ENCODE results near the gene FILIP1L. TPM values are rescaled to one million over a fixed set of nuclear protein-coding genes. Genes with fewer than 3 reads are reported as not detected.

FILIP1L gene
- total and polyA plus RNA-seq, 2 of the 13 experiments (the other 11 are each of a cell fraction or from before 2014, with no cell fraction given): 8.1 to 187 TPM

DNA sequence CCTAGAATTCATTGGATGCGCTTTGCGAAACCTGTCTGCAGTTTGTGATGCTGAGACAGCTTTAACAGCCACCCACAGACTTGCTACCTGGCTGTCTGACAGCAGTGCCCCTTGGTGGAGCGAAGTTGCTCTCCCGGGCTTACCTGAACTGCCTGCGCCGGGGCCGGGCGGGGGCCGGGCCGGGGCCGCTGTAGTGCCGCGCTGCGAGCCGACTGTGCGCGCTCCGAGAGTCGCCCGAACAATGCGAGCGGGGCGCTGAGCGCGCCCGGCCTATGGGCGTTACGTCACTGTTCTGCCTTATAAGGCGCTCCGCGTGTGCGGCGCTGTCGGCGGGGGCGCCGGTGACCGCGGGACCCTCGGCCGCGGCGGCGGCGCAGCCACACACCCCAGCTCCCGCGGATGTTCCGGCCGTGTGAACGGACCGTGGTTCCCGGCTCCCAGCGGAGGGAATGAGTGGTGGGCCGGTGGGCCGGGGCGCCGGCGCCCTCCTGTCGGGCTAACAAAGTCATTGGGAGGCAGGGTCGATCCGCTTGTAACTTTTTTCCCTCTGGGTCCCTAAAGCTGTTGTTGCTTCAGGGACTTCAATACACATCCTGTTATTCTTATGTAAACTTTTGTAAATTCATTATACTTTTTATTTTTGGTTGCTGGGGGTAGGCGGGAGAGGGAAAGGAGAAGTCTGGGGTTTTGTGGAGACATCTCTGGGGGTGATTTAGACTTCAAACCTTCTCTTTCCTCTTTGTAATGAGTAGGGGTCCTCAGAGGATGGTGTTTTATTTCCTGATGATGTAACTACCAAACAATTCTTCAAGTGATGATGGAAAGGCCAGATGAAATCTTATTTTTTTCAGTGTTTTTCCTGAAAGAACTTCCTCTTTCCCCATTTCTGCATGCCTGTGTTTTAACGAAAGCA, 238.1 kb downstream of the FILIP1L start (continued):
- TF ChIP-seq, protein P1, sequence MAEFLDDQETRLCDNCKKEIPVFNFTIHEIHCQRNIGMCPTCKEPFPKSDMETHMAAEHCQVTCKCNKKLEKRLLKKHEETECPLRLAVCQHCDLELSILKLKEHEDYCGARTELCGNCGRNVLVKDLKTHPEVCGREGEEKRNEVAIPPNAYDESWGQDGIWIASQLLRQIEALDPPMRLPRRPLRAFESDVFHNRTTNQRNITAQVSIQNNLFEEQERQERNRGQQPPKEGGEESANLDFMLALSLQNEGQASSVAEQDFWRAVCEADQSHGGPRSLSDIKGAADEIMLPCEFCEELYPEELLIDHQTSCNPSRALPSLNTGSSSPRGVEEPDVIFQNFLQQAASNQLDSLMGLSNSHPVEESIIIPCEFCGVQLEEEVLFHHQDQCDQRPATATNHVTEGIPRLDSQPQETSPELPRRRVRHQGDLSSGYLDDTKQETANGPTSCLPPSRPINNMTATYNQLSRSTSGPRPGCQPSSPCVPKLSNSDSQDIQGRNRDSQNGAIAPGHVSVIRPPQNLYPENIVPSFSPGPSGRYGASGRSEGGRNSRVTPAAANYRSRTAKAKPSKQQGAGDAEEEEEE (CRISPR knock-in tag; IDR thresholded peaks at IDR 0.05; ENCODE audit: borderline replicate concordance): no peak
- TF ChIP-seq KLF11 (CRISPR knock-in tag; IDR thresholded peaks at IDR 0.05) (peak; percentile 34; the same call in 1 of the 2 replicates), ZNF230 (CRISPR knock-in tag; IDR thresholded peaks at IDR 0.05) (0 out of 2 replicates have a peak, but pooled peaks have one; percentile 62), HOXA7 (CRISPR knock-in tag; IDR thresholded peaks at IDR 0.05) (no peak), ZNF569 (CRISPR knock-in tag; IDR thresholded peaks at IDR 0.05; ENCODE audit: borderline replicate concordance) (0 out of 2 replicates have a peak, but pooled peaks have one; percentile 73), ZMYM2 (CRISPR knock-in tag; IDR thresholded peaks at IDR 0.05) (no peak), CREM (IDR thresholded peaks at IDR 0.05) (no peak), CREM (CRISPR knock-in tag; IDR thresholded peaks at IDR 0.05) (no peak), MYC (CRISPR knock-in tag; IDR thresholded peaks at IDR 0.05; ENCODE audit: borderline replicate concordance) (peak; percentile 90), RNF2 (conservative IDR thresholded peaks at IDR 0.05; ENCODE audit: low read depth) (0 out of 2 replicates have a peak, but pooled peaks have one; percentile 29), SMARCC2 (IDR thresholded peaks at IDR 0.05) (no peak), POGZ (CRISPR knock-in tag; IDR thresholded peaks at IDR 0.05) (peak; percentile 73; the same call in 1 of the 2 replicates), ZNF460 (CRISPR knock-in tag; IDR thresholded peaks at IDR 0.05; ENCODE audit: borderline replicate concordance) (no peak)
- TF ChIP-seq, protein P2, sequence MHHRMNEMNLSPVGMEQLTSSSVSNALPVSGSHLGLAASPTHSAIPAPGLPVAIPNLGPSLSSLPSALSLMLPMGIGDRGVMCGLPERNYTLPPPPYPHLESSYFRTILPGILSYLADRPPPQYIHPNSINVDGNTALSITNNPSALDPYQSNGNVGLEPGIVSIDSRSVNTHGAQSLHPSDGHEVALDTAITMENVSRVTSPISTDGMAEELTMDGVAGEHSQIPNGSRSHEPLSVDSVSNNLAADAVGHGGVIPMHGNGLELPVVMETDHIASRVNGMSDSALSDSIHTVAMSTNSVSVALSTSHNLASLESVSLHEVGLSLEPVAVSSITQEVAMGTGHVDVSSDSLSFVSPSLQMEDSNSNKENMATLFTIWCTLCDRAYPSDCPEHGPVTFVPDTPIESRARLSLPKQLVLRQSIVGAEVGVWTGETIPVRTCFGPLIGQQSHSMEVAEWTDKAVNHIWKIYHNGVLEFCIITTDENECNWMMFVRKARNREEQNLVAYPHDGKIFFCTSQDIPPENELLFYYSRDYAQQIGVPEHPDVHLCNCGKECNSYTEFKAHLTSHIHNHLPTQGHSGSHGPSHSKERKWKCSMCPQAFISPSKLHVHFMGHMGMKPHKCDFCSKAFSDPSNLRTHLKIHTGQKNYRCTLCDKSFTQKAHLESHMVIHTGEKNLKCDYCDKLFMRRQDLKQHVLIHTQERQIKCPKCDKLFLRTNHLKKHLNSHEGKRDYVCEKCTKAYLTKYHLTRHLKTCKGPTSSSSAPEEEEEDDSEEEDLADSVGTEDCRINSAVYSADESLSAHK (CRISPR knock-in tag; IDR thresholded peaks at IDR 0.05; ENCODE audit: borderline replicate concordance): no peak
- TF ChIP-seq, protein P3, sequence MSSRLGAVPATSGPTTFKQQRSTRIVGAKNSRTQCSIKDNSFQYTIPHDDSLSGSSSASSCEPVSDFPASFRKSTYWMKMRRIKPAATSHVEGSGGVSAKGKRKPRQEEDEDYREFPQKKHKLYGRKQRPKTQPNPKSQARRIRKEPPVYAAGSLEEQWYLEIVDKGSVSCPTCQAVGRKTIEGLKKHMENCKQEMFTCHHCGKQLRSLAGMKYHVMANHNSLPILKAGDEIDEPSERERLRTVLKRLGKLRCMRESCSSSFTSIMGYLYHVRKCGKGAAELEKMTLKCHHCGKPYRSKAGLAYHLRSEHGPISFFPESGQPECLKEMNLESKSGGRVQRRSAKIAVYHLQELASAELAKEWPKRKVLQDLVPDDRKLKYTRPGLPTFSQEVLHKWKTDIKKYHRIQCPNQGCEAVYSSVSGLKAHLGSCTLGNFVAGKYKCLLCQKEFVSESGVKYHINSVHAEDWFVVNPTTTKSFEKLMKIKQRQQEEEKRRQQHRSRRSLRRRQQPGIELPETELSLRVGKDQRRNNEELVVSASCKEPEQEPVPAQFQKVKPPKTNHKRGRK (CRISPR knock-in tag; IDR thresholded peaks at IDR 0.05): no peak
- TF ChIP-seq, protein P4, sequence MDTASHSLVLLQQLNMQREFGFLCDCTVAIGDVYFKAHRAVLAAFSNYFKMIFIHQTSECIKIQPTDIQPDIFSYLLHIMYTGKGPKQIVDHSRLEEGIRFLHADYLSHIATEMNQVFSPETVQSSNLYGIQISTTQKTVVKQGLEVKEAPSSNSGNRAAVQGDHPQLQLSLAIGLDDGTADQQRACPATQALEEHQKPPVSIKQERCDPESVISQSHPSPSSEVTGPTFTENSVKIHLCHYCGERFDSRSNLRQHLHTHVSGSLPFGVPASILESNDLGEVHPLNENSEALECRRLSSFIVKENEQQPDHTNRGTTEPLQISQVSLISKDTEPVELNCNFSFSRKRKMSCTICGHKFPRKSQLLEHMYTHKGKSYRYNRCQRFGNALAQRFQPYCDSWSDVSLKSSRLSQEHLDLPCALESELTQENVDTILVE (CRISPR knock-in tag; IDR thresholded peaks at IDR 0.05): 0 out of 2 replicates have a peak, but pooled peaks have one; percentile 56
- TF ChIP-seq, protein P5, sequence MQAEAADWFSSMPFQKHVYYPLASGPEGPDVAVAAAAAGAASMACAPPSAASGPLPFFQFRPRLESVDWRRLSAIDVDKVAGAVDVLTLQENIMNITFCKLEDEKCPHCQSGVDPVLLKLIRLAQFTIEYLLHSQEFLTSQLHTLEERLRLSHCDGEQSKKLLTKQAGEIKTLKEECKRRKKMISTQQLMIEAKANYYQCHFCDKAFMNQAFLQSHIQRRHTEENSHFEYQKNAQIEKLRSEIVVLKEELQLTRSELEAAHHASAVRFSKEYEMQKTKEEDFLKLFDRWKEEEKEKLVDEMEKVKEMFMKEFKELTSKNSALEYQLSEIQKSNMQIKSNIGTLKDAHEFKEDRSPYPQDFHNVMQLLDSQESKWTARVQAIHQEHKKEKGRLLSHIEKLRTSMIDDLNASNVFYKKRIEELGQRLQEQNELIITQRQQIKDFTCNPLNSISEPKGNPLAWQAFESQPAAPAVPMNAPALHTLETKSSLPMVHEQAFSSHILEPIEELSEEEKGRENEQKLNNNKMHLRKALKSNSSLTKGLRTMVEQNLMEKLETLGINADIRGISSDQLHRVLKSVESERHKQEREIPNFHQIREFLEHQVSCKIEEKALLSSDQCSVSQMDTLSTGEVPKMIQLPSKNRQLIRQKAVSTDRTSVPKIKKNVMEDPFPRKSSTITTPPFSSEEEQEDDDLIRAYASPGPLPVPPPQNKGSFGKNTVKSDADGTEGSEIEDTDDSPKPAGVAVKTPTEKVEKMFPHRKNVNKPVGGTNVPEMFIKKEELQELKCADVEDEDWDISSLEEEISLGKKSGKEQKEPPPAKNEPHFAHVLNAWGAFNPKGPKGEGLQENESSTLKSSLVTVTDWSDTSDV (CRISPR knock-in tag; IDR thresholded peaks at IDR 0.05): peak; percentile 48; the same call in 1 of the 2 replicates

All from HepG2 (cell line).